Gastrocnemius medialis (tissue), 4 donors: ENCODE results near the gene ADGRV1.

Source experiments
- CTCF ChIP-seq, 5 experiments: fragments of 450-650 bp in 3 of 5; fragments of 200-600 bp in 2 of 5; sonication (generic) in 2 of 5; IDR thresholded peaks in 4 of 5; conservative IDR thresholded peaks in 1 of 5; 1 replicate in 4 of 5; 2 replicates in 1 of 5; pipeline ENCODE4 v1.5.1; 2016 to 2019; ENCODE audit warnings: antibody characterized with exemption in 5 of 5, mild to moderate bottlenecking in 3 of 5, moderate library complexity in 3 of 5
- POLR2A ChIP-seq, 2 donors: fragments of 450-650 bp; IDR thresholded peaks; one replicate each; pipeline ENCODE4 v1.6.1; 2017; ENCODE audit warnings: antibody characterized with exemption in 2 of 2, mild to moderate bottlenecking in 2 of 2, moderate library complexity in 2 of 2

GRCh38 chr5:90550963-90551362, 7.6 kb upstream of the ADGRV1 start:
- no peak for TF ChIP-seq CTCF (IDR thresholded peaks at IDR 0.05 in 4 of 5, conservative IDR thresholded peaks at IDR 0.05 in 1 of 5)
- no peak for TF ChIP-seq POLR2A (IDR thresholded peaks at IDR 0.05)
